Measurements from ENCODE around the gene MB21D2.

Gene MB21D2

DNA sequence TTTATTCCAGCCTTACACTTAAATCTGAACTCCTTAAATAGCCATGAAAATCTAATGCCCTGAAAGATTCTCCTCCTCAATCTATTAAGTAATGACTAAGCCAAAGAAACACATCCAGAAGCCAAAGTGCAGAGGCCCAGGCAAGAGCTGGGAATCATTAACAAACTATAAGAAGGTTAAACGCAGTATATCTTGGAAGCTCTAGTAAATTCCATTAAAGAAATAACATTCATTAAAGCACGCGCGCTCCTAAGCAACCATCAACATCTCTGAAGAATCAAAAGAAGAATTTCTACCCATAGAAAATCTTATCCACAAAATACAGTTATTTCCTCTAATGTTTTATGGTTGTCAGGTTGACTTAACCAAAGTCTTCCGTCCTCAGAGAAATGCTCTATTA lies 29.5 kb downstream of the MB21D2 start:
- Histone ChIP-seq H3F3A (ENCODE audit: low read depth) (no peaks in the 10 kb centered on the region), H3K4me2 (ENCODE audit: low read depth, low read length, poor library complexity, severe bottlenecking) (no peak overlapping the region), H3K4me1 (ENCODE audit: insufficient read depth, low read length, poor library complexity, severe bottlenecking) (peaks cover 2% of the 10 kb centered on the region), H3K27me3 (ENCODE audit: insufficient read depth, low read length, poor library complexity, severe bottlenecking) (no peaks in the 10 kb centered on the region), H2AFZ (ENCODE audit: low read length) (no peak overlapping the region), H3K36me3 (ENCODE audit: insufficient read depth, low read length) (no peaks in the 10 kb centered on the region), H3K9ac (ENCODE audit: low read depth, low read length, poor library complexity, severe bottlenecking) (no peak overlapping the region), H3K79me2 (ENCODE audit: insufficient read depth, low read length) (peaks cover 3% of the 10 kb centered on the region; the same call in 1 of the 2 replicates), H3K4me3 (ENCODE audit: low read length, poor library complexity, severe bottlenecking) (no peak overlapping the region), H3K9me3 (ENCODE audit: insufficient read depth, low read depth, low read length) (no peaks in the 10 kb centered on the region), H3K9me2 (replicated peaks; ENCODE audit: low read depth, low read length) (no peaks in the 10 kb centered on the region), H4K20me1 (ENCODE audit: insufficient read depth, low read length, poor library complexity, severe bottlenecking) (no peaks in the 10 kb centered on the region)
- no peak for TF ChIP-seq EZH2phosphoT487 (IDR thresholded peaks at IDR 0.05; ENCODE audit: borderline replicate concordance)
- TF ChIP-seq, protein P1, sequence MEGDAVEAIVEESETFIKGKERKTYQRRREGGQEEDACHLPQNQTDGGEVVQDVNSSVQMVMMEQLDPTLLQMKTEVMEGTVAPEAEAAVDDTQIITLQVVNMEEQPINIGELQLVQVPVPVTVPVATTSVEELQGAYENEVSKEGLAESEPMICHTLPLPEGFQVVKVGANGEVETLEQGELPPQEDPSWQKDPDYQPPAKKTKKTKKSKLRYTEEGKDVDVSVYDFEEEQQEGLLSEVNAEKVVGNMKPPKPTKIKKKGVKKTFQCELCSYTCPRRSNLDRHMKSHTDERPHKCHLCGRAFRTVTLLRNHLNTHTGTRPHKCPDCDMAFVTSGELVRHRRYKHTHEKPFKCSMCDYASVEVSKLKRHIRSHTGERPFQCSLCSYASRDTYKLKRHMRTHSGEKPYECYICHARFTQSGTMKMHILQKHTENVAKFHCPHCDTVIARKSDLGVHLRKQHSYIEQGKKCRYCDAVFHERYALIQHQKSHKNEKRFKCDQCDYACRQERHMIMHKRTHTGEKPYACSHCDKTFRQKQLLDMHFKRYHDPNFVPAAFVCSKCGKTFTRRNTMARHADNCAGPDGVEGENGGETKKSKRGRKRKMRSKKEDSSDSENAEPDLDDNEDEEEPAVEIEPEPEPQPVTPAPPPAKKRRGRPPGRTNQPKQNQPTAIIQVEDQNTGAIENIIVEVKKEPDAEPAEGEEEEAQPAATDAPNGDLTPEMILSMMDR (conservative IDR thresholded peaks at IDR 0.05; ENCODE audit: low read length): no peak

DNA sequence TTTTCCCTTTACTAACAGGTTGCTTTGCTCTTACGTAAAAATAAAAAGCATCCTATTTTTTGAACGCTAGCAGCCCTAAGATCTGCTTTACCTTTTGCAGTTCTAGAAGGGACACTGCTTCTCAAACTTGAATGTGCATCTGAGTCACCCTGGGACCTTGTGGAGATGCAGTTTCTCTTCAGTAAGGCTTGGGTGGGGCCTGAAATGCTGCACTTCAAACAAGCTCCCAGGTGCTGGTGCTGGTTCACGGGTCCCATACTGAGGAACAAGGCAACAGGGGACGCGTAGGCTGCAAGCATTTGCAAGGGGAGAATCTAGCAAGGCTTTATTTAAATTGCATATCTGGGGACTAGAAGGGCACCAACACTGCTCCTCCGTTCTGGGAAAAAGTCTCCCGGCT lies 30.0 kb downstream of the MB21D2 start:
- Histone ChIP-seq H4K20me1 (ENCODE audit: insufficient read depth, low read length, poor library complexity, severe bottlenecking) (no peaks in the 10 kb centered on the region), H3K4me3 (ENCODE audit: low read length, poor library complexity, severe bottlenecking) (no peak overlapping the region), H3K36me3 (ENCODE audit: insufficient read depth, low read length) (no peaks in the 10 kb centered on the region), H3K9me2 (replicated peaks; ENCODE audit: low read depth, low read length) (no peaks in the 10 kb centered on the region), H3K27me3 (ENCODE audit: insufficient read depth, low read length, poor library complexity, severe bottlenecking) (no peaks in the 10 kb centered on the region), H3K79me2 (ENCODE audit: insufficient read depth, low read length) (peaks cover 3% of the 10 kb centered on the region; the same call in 1 of the 2 replicates), H3K9ac (ENCODE audit: low read depth, low read length, poor library complexity, severe bottlenecking) (no peak overlapping the region), H3K9me3 (ENCODE audit: insufficient read depth, low read depth, low read length) (no peaks in the 10 kb centered on the region), H3K4me2 (ENCODE audit: low read depth, low read length, poor library complexity, severe bottlenecking) (no peak overlapping the region), H3K4me1 (ENCODE audit: insufficient read depth, low read length, poor library complexity, severe bottlenecking) (peaks cover 2% of the 10 kb centered on the region), H2AFZ (ENCODE audit: low read length) (no peak overlapping the region), H3F3A (ENCODE audit: low read depth) (no peaks in the 10 kb centered on the region)
- TF ChIP-seq, protein P1 (conservative IDR thresholded peaks at IDR 0.05; ENCODE audit: low read length): no peak
- no peak for TF ChIP-seq EZH2phosphoT487 (IDR thresholded peaks at IDR 0.05; ENCODE audit: borderline replicate concordance)

DNA sequence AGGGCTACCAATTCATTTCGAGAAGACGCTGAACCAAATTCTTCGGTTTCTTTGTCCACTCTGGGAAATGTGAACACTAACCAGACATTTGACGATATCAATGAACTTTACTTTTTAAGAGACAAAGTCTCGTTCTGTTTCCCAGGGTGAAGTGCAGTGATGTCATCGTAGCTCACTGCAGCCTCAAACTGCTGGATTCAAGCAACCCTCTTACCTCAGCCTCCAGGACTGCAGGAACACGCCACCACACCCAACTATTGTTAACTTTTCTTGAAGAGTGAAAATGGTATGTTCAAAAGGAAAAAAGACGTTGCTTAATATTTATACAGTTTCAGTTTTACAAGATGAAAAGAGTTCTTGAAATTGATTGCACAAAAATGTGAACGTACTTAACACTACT lies 30.6 kb downstream of the MB21D2 start:
- H3K4me3 ChIP-seq (ENCODE audit: low read length, poor library complexity, severe bottlenecking): no peak overlapping the region
- H3K9me3 ChIP-seq (ENCODE audit: insufficient read depth, low read depth, low read length): no peaks in the 10 kb centered on the region
- H3K79me2 ChIP-seq (ENCODE audit: insufficient read depth, low read length): peaks cover 3% of the 10 kb centered on the region; the same call in 1 of the 2 replicates
- no peaks in the 10 kb centered on the region for H4K20me1 ChIP-seq (ENCODE audit: insufficient read depth, low read length, poor library complexity, severe bottlenecking)
- no peaks in the 10 kb centered on the region for H3K36me3 ChIP-seq (ENCODE audit: insufficient read depth, low read length)
- H3K4me1 ChIP-seq (ENCODE audit: insufficient read depth, low read length, poor library complexity, severe bottlenecking): peaks cover 2% of the 10 kb centered on the region
- no peaks in the 10 kb centered on the region for H3F3A ChIP-seq (ENCODE audit: low read depth)
- H3K9ac ChIP-seq (ENCODE audit: low read depth, low read length, poor library complexity, severe bottlenecking): no peak overlapping the region
- H3K4me2 ChIP-seq (ENCODE audit: low read depth, low read length, poor library complexity, severe bottlenecking): no peak overlapping the region
- H3K27me3 ChIP-seq (ENCODE audit: insufficient read depth, low read length, poor library complexity, severe bottlenecking): no peaks in the 10 kb centered on the region
- no peak overlapping the region for H2AFZ ChIP-seq (ENCODE audit: low read length)
- H3K9me2 ChIP-seq (replicated peaks; ENCODE audit: low read depth, low read length): no peaks in the 10 kb centered on the region
- TF ChIP-seq, protein P1 (conservative IDR thresholded peaks at IDR 0.05; ENCODE audit: low read length): no peak
- TF ChIP-seq EZH2phosphoT487 (IDR thresholded peaks at IDR 0.05; ENCODE audit: borderline replicate concordance): no peak

Measured in Loucy (cell line).